Stimulated activated CD8-positive, alpha-beta memory T cell treated with anti-CD3 and anti-CD28 coated beads, Interleukin-15, amount 100 ng/mL, for 4 hours (primary cell): ENCODE measurements around the gene SMYD3.
"Not testable (repeated sequence)": the region's sequence is repeated elsewhere in the genome, so short reads cannot be mapped to it uniquely, and the experiment has no call there.

Experiments used
- DNase-seq, 2 donors: peaks; one replicate each; pipeline ENCODE4 v3.0.0-alpha.2; 2020; ENCODE audit warnings: low read depth in 2 of 2

The SMYD3 gene

GRCh38 chr1:245842106-245842505 is 665.0 kb downstream of the SMYD3 start:
- no peak for DNase-seq

GRCh38 chr1:245840971-245841370 is 666.1 kb downstream of the SMYD3 start:
- DNase-seq: no peak

GRCh38 chr1:245837718-245838117 is 669.4 kb downstream of the SMYD3 start:
- DNase-seq: no peak

GRCh38 chr1:245835386-245835785 is 671.7 kb downstream of the SMYD3 start:
- no peak for DNase-seq

GRCh38 chr1:245834002-245834401 is 673.1 kb downstream of the SMYD3 start:
- no peak for DNase-seq

GRCh38 chr1:245832771-245833527 is 674.1 kb downstream of the SMYD3 start:
- no peak for DNase-seq

- no peak for DNase-seq
Observed at GRCh38 chr1:245831518-245831917, 675.6 kb downstream of the SMYD3 start.

- no peak for DNase-seq
Observed at GRCh38 chr1:245829826-245830225, 677.3 kb downstream of the SMYD3 start.

GRCh38 chr1:245829194-245829593 is 677.9 kb downstream of the SMYD3 start:
- no peak for DNase-seq

- DNase-seq: no peak
Observed at GRCh38 chr1:245827301-245827700, 679.8 kb downstream of the SMYD3 start.

- DNase-seq: no peak
Observed at GRCh38 chr1:245825128-245825901, 681.8 kb downstream of the SMYD3 start.

GRCh38 chr1:245823408-245824147 is 683.5 kb downstream of the SMYD3 start:
- no peak for DNase-seq

GRCh38 chr1:245822996-245823395 is 684.1 kb downstream of the SMYD3 start:
- no peak for DNase-seq

- not testable (repeated sequence) for DNase-seq
Observed at GRCh38 chr1:245818363-245818762, 688.7 kb downstream of the SMYD3 start.

GRCh38 chr1:245816496-245816895 is 690.6 kb downstream of the SMYD3 start:
- DNase-seq: not testable (repeated sequence)

- no peak for DNase-seq
Observed at GRCh38 chr1:245814651-245815050, 692.4 kb downstream of the SMYD3 start.

- no peak for DNase-seq
Observed at GRCh38 chr1:245812278-245812677, 694.8 kb downstream of the SMYD3 start.

- no peak for DNase-seq
Observed at GRCh38 chr1:245810789-245811337, 696.2 kb downstream of the SMYD3 start.

- no peak for DNase-seq
Observed at GRCh38 chr1:245810181-245810769, 696.8 kb downstream of the SMYD3 start.

- DNase-seq: no peak
Observed at GRCh38 chr1:245809361-245809760, 697.7 kb downstream of the SMYD3 start.

GRCh38 chr1:245807954-245808719 is 698.9 kb downstream of the SMYD3 start:
- no peak for DNase-seq
